Measurements from ENCODE around the gene NQO1.
"Not testable (repeated sequence)": the region's sequence is repeated elsewhere in the genome, so short reads cannot be mapped to it uniquely, and the experiment has no call there.

Gene NQO1

GRCh38 chr16:69726313-69727060 is at the start of gene NQO1:
NQO1 (minus strand) TSS chr16:69726560; CDS start chr16:69726439, 121 bp downstream.
- peak; percentile 53 to 75 (median 69) for DNase-seq (ENCODE audit: low read depth in 3 of 3, low spot score in 1 of 3)

DNA sequence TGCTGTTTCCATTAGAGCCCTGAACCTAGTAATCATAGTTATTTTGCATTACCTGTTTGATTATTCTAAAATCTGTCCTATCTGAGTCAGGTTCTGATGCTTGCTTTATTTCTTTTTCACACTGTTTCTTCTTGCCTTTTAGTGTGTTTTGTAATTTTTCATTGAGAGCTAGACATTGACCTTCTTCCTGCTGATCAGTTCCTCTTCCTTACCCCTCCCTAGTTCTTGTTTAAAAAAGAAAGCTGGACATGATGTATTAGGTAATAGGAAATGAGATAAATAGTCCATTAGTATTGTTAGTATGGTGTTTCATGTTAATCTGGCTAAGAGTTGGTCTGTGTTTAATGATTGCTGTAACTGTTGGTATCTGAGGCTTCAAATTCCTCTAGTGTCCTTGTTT is 49.2 kb upstream of the NQO1 start:
- no peak for DNase-seq (ENCODE audit: low read depth in 3 of 3, low spot score in 1 of 3)

DNA sequence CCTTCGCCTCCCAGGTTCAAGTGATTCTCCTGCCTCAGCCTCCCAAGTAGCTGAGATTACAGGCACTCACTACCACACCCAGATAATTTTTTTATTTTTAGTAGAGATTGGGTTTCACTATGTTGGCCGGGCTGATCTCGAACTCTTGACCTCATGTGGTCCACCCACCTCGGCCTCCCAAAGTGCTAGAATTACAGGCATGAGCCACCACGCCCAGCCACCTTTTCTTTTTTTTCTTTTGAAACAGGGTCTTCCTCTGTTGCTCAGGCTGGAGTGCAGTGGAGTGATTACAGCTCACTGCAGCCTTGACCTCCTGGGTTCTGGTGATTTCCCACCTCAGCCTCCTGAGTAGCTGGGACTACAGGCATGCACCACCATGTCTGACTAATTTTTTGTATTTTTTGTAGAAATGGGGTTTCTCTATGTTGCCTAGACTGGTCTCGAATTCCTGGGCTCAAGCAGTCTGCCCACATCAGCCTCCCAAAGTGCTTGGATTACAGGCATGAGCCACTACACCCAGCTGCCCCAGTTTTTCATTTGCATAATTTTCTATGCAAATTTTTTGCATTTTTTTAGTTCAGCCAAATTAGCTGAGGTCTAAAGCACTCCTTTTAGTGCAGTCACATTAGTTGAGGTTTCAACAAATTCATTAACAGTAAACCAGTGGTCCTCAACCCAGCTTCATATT is 47.0 kb upstream of the NQO1 start:
- DNase-seq (ENCODE audit: low read depth in 3 of 3, low spot score in 1 of 3): no peak

DNA sequence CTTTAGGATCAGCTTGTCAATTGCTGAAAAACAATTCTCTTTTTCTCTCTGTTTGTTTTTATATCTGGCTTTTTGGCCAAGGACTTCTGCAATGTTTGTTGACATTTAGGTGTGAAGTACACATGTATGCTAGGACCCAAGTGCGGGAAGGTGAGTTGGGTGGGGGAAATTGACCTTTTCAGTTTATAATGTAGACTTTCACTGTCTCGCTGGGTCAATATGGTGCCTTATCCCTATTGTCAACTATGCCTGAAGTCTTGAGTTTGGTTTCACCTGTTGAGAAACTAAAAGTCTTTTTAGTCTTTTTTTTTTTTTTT is 45.2 kb upstream of the NQO1 start:
- no peak for DNase-seq (ENCODE audit: low read depth in 3 of 3, low spot score in 1 of 3)

DNA sequence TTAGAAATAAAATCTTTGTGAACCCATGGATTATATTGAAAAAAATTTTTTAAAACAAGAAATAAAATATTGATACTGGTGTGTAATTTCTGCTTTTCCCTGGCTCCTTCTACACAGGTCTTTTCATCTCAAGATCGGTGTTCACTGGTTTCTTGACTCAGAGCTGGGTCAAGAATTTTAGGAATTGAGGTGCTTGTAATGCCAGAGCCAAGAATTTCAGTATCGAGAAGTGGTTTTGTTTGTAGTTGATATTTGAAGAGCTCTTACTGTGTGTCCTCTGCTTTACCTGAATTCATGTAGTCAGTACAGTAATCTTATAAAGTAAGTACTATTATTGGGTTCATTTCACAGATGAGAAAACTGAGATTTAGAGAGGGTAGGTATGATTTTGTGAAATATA is 43.0 kb upstream of the NQO1 start:
- DNase-seq (ENCODE audit: low read depth in 3 of 3, low spot score in 1 of 3): no peak

DNA sequence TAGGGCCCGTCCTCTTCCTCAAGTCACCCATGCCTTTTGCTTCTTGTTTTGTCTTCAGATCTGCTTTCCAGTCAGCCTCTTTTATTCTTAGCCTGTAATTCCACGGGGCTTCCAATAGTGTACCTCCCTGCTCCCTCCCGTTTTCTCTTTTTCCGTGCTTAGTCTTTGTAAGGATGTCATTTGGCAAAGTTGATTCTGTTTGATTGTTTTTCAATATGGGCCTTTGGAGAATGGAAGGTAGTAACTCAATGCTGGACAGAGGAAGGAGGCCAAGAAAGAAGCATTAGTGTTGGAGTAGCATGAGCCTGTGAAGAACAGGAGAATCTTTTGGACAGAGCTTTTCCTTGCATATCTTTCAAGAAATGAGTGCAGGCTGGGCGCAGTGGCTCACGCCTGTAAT is 42.3 kb upstream of the NQO1 start:
- no peak for DNase-seq (ENCODE audit: low read depth in 3 of 3, low spot score in 1 of 3)

DNA sequence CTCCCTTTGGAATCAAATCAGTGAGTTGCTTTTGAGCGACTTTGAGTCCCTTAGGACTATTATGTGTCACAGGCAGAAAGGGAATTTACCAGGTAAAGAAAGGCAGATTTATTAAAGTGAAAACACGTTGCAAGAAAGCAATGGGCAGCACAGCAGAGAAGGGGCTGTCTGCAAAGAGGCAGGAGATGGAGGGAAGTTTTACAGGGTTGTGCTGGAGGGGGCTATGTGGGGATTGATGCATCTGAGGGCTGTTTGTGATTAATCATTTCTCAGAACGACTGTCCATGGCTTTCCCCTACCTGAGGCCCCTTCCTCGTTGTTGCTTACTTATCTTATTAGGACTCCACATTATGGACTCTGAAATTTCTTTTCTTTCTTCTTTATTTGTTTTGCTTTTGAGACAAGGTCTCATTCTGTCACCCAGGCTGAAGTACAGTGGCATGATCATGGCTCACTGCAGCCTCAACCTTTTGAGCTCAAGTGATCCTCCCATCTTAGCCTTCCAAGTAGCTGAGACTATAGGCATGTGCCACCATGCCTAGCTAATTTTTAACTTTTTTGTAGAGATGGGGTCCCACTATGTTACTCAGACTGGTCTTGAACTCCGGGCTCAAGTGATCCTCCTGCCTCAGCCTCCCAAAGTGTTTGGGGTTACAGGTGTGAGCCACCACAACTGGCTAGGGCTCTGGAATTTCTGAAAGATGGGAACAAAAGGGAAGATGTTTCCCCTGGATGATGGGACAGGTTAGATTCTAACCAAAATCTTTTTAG is 41.3 kb upstream of the NQO1 start:
- DNase-seq (ENCODE audit: low read depth in 3 of 3, low spot score in 1 of 3): no peak

DNA sequence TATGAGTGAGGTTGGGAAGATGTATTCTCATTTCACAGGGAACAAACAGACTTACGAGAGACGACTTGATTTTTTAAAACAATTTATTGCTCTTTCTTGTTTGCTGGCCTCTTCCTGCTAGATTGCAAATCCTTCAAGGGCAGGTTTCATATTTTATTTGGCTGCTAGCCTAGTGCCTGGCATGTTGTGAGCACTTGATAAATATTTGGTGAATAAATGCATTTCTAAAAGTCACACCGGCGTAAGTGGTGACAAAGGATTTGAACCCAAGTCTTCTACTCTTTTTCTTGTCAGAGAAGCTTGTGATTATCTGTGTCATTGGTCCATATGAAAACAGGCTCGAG is 37.2 kb upstream of the NQO1 start:
- DNase-seq (ENCODE audit: low read depth in 3 of 3, low spot score in 1 of 3): no peak

DNA sequence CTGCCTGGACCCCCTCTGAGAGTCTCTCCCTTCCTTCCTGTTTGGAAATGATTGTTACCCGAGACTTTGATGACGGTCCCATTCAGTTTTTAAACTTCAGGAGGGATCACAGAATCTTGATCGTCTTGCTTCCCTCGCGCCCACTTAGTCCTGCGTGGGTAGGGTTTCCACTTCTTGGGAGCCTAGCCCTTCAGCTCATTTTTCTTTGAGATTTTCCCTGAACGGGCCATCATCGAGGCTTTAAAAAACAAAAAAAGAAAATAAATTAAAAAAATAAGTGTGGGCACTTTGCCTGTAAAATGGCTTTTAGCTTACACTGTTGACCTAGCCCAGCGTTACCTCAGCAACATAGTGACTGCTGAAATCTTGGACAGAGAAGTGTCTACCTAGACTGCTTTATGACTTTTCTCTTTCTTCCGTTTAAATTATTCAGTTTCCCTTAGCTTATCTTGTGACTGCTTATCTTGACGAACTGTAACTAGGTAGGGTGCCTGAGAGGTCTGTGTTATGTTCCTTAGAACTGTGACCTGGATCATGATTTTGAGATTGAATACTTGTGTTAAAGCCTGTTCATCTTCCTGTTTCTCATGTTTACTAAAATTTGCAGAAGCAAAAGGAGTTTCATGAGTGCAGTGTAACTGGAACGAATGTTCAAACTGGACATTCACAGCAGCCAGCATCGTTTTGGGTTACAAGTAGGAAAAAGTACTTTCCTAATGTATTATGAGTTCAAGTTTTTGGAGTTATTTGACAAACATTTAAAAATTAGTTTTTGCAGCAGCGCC is 36.6 kb upstream of the NQO1 start:
- DNase-seq (ENCODE audit: low read depth in 3 of 3, low spot score in 1 of 3): no peak

DNA sequence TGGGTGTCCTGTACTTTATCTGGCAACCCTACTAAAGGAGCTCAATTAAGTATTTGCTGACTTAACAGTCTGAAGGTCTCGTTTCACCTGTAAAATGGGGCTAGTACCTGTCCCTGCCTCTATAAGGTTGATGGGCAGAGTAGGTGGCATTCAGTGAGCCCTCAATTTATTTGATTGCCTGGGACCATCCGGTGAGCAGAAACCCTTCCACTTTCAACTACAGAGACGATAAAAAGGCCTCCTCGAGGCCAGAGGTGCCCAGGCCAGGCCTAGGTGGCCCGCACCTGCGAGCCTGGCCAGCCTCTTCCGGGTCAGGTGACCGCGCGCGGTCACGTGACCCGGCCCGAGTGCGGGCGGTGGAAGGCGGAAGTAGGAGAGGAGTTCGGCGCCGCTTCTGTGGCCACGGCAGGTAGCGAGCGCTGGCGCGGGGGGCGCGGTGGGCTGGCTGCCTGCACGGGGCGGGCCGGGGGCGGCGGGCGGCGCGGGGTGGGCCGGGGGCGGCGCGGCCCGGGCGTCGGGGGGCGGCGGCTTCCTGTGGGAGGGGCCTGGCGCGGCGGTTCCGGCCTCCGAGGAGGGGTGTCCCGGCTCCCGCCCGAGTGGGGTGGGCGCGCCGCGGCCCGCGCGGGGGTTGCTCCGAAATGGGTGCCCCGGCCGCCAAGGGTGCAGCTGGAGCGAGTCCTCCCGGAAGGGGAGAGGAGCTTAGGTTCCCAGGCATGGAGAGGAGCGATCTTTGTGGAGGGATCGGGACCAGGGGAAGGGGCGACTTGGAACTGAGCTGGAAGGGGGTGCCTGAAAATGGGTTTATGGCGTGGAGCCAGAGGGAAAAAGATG is 35.8 kb upstream of the NQO1 start, which contains the start of gene WWP2:
Gene WWP2, plus strand, starts transcription at position 350 of the 831 bp plus-strand sequence. CDS start 24,679 bp downstream, outside the sequence.
- DNase-seq (ENCODE audit: low read depth in 3 of 3, low spot score in 1 of 3): peak; percentile 30 to 63 (median 52)

GRCh38 chr16:69757375-69757774 is 31.0 kb upstream of the NQO1 start:
- not testable (repeated sequence) for DNase-seq (ENCODE audit: low read depth in 3 of 3, low spot score in 1 of 3)

- no peak for DNase-seq (ENCODE audit: low read depth in 3 of 3, low spot score in 1 of 3)
These were observed 30.3 kb upstream of the NQO1 start for GRCh38 chr16:69756705-69757104.

DNA sequence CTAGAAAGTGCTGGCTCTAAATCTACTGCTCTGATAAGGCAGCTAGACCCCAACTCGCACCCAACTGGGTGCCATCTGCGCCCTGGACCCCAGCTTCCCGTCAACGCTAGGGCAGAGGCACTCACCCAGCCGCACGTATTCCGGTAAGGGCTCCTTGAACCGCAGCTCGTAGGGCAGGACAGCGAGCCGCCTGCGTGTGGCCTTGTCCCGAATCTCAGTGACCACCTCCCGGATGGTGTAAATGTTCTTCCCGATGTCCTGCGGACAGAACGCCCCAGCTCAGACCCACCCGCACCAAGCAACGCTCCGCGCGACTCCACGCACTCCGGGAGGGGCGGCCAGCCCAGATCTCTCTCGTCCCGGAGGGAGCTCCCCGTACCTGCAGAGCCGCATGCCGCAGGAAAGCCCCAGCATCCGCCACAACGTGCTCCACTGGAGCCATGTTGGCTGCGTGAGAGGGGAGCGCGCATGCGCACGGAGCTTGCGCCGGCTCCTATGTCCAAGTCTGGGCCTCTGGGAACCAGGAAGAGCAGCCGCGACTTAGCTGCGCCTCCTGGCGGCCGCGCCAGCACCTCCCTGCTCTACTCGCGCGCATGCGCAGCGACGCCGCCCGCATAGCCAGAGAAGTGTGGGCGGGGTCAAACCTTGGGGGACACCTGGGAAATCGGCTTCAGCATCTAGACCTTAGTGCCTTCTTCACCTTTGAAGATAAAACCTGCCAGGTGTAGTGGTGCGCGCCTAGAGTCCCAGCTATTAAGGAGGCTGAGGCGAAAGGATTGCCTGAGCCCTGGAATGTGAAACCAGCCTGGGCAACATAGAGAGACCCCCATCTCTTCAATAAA is 28.3 kb upstream of the NQO1 start, which contains the start of gene NOB1:
Gene NOB1, minus strand, starts transcription at position 458 of the 842 bp plus-strand sequence. Its CDS starts 16 bp downstream, at position 442.
- DNase-seq (ENCODE audit: low read depth in 3 of 3, low spot score in 1 of 3): peak; percentile 93 to 96 (median 96)

DNA sequence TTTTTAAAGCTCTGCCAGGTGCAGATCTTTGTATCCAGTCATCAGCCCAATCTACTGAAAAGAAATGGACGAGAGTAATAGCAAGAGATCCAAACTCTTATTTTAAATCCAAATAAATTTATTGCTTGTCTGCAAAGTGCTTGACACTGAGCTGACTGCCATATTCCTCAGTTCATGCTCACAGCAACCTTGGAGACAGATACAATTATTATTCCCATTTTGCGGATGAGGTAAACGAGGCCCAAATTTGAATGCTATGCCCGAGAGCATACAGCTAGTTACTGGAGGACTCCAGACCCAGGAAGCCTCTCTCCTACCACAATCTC is 27.7 kb upstream of the NQO1 start:
- no peak for DNase-seq (ENCODE audit: low read depth in 3 of 3, low spot score in 1 of 3)

DNA sequence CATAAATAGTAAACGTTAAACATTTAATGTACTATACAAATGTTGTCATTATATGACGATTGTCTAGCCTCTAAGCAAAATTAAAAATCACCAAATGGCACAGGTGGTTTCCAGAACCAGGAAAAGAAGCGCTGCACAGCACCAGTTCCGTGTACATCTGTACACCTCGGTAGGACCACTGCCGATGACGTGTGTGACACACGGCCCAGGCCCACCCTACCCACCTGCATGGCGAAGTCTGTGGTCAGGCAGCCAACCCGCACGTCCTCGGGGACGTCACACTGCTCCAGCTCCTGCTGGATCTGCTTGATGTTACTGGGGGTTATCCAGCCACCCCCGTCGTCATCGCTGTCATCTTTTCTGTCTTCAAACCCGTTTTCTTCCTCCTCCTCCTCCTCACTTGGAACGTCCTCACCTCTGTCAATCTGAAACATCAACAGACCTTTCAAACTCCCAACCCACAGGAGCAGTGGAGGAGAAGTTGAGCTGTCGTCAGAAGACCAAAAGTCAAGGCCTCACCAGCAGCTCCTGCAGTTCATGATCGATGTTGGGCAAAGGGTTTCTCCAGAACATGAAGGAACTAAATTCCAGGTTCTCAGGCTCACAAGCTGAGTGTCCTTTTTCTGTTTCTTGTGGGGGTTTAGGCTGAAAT is 22.5 kb upstream of the NQO1 start:
- no peak for DNase-seq (ENCODE audit: low read depth in 3 of 3, low spot score in 1 of 3)

GRCh38 chr16:69747115-69747514 is 20.8 kb upstream of the NQO1 start:
- no peak for DNase-seq (ENCODE audit: low read depth in 3 of 3, low spot score in 1 of 3)

DNA sequence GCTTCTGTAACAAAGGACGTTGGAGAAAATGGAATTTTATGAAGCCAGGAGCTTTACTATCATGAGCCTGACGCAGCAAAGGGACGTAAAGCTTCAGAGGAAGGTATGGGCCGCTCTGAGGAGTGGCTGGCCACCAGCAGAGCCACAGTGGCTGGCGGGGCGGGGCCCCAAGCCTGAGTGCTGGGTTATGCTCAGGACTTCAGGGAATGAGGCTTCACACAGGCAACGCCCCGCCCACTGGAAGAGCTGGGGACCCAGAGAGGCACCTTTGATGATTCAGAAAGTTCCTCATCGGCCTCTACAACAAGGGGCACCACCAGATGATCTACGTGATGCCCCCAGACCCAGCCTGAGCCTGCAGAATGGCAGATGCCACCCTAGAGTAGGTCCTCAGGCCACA is 19.6 kb upstream of the NQO1 start:
- DNase-seq (ENCODE audit: low read depth in 3 of 3, low spot score in 1 of 3): no peak

DNA sequence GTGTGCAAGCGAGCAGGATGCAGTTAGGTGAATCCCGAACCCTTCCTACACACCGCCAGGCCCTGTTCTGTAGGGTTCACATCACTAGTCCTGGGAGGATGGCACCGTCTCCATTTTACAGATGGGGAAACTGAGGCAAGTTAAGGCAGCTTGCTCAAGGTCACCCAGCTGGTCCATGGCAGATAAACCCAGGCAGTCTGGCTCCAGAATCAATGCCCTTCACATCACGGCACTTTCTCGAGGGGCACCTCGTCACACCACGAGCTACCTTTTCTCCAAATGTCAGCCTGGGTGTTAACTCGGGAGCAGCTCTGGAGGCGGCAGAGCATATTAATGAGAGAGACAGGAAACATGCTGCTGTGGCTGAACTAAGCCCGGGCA is 18.9 kb upstream of the NQO1 start:
- DNase-seq (ENCODE audit: low read depth in 3 of 3, low spot score in 1 of 3): no peak
